Lung (tissue), 12 donors: ENCODE data around the gene KHDC1L. TPM values are rescaled to one million over a fixed set of nuclear protein-coding genes. Genes with fewer than 3 reads are reported as not detected.
"Not testable (repeated sequence)": the region's sequence is repeated elsewhere in the genome, so short reads cannot be mapped to it uniquely, and the experiment has no call there.

Experiments used
- ATAC-seq: fragments of 200-7000 bp; cut with Tn5 transposase; one replicate; pipeline ENCODE4 v1.9.1; 2020; ENCODE audit warnings: moderate number of reproducible peaks; ENCODE audit not compliant: insufficient read depth, low FRiP score
- DNase-seq, 3 donors: peaks; one replicate each; pipeline ENCODE4 v3.0.0-alpha.2; 2013 to 2017
- H3K27ac ChIP-seq, 2 donors: one replicate each; pipeline ENCODE4 v1.5.1; 2013; ENCODE audit warnings: mild to moderate bottlenecking in 2 of 2, moderate library complexity in 2 of 2, control low read depth in 1 of 2, inconsistent platforms in 1 of 2, low read depth in 1 of 2, low read length in 1 of 2
- H3K27me3 ChIP-seq, 3 donors: one replicate each; pipeline ENCODE4 v1.5.1; 2013; ENCODE audit warnings: low read length in 2 of 3; ENCODE audit not compliant: control insufficient read depth in 3 of 3, insufficient read depth in 3 of 3
- H3K36me3 ChIP-seq, 4 donors: one replicate each; pipeline ENCODE4 v1.5.1; 2013; ENCODE audit warnings: low read length in 4 of 4, mild to moderate bottlenecking in 1 of 4, moderate library complexity in 1 of 4; ENCODE audit not compliant: control insufficient read depth in 4 of 4, insufficient read depth in 4 of 4
- H3K4me1 ChIP-seq, 5 donors: one replicate each; pipeline ENCODE4 v1.5.1; 2013; ENCODE audit warnings: low read length in 5 of 5, mild to moderate bottlenecking in 2 of 5, moderate library complexity in 1 of 5; ENCODE audit not compliant: control insufficient read depth in 5 of 5, insufficient read depth in 5 of 5
- H3K4me3 ChIP-seq: one replicate; pipeline ENCODE4 v1.5.1; 2013; ENCODE audit warnings: mild to moderate bottlenecking, control low read depth, moderate library complexity
- H3K9ac ChIP-seq, 2 donors: one replicate each; pipeline ENCODE4 v1.5.1; 2013; ENCODE audit warnings: low read length in 2 of 2, control low read depth in 1 of 2; ENCODE audit not compliant: insufficient read depth in 1 of 2
- H3K9me3 ChIP-seq, 4 donors: one replicate each; pipeline ENCODE4 v1.5.1; 2013; ENCODE audit warnings: low read length in 3 of 4, mild to moderate bottlenecking in 1 of 4, moderate library complexity in 1 of 4; ENCODE audit not compliant: control insufficient read depth in 4 of 4, insufficient read depth in 3 of 4
- WGBS, 2 donors: extraction: QIAGEN DNeasy Blood & Tissue Kit; methylation state at CpG; one replicate each; pipeline ENCODE4 v1.1.7; 2013; 5-methylcytosine and 5-hydroxymethylcytosine counted together
- polyA plus RNA-seq, 2 donors: library from polyadenylated mRNA; stranded (reverse); fragments of 200-250 nt; gene quantifications; one replicate each; pipeline ENCODE4 v1.2.1, GENCODE V29; 2013
- total RNA-seq, 2 donors: library from RNA; depleted of rRNA in 1 of 2; stranded (reverse); fragments of >200 nt in 1 of 2; gene quantifications; one replicate each; pipeline ENCODE4 v1.2.1, GENCODE V29; 2014 to 2021
- TF ChIP-seq, protein P1 (sequence below): IDR thresholded peaks from 2 replicates; pipeline ENCODE4 v1.5.1; 2012; ENCODE audit warnings: mild to moderate bottlenecking; ENCODE audit errors: control extremely low read depth, extremely low read depth
- donor health status: control.
- donor health status: control.
- donor health status: Bipolar disorder and iron deficiency.
- donor health status: healthy.
- donor health status: DM: yes; HTN: yes; CAD: no.

The KHDC1L gene
- total and polyA plus RNA-seq, 4 donors = 0.31 TPM; not detected in 3

DNA sequence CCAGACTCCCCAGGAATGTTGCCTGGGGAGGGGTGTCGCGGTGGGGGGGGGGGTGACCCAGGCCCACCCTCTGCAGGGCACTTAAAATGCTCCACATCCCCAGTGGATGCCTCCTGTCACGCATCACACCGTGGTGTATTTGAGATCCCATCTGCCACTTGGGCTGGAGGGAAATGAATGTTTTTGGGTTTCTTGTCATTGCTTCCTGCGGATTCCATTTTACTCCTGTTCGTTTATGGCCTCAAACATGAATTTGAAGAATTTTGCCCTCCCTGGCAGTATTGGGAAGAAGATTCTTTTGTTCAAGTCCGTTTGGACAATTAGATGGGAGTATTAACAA is 38.2 kb upstream of the KHDC1L start:
- TF ChIP-seq, protein P1, sequence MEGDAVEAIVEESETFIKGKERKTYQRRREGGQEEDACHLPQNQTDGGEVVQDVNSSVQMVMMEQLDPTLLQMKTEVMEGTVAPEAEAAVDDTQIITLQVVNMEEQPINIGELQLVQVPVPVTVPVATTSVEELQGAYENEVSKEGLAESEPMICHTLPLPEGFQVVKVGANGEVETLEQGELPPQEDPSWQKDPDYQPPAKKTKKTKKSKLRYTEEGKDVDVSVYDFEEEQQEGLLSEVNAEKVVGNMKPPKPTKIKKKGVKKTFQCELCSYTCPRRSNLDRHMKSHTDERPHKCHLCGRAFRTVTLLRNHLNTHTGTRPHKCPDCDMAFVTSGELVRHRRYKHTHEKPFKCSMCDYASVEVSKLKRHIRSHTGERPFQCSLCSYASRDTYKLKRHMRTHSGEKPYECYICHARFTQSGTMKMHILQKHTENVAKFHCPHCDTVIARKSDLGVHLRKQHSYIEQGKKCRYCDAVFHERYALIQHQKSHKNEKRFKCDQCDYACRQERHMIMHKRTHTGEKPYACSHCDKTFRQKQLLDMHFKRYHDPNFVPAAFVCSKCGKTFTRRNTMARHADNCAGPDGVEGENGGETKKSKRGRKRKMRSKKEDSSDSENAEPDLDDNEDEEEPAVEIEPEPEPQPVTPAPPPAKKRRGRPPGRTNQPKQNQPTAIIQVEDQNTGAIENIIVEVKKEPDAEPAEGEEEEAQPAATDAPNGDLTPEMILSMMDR = no peak
- no peak for ATAC-seq
- WGBS, 2 donors = 19 to 26% methylated on average over 7 of the region's 7 CpGs

DNA sequence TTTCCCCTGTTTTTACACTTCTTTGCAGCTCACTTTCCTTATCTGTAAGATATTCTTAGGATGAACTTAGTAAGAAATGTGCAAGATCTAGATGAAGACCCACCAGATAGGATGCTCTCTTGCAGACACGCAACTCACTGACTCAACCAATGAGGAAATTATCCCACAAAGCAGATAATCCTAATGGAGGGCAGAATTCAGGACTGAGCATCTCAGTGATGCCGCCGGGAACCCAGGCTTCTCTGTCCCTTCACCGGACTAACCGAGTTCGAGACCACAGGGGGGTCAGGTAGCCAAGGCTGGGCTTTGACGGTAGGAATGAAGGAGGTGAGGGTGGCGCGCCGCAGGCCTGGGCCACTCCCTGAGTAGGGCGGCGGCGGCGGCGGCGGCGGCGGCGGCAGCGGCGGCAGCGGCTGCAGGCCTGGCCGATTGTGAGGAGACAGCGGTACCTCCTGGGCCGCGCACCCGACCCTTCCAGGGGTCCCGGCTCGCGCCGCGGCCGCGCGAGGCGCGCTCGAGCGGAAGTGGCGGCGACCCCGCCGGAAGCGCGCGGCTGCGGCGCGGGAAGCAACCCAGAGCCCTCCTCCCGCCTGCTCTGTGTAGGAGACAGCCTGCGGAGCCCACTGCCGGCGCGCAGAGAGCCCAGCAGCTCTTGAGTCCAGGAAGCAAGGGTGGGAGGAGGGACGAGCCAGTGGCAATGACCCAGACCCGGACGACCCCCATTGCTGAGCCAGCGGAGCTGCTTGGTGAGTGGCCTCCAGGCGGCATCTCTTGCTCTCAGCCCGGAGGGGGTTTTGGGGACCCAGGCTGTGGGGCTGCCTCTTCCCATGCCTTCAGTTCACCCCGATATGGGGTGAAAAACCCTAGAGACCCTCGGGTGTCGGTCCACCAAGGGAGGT is 37.6 kb upstream of the KHDC1L start, which contains the start of gene KHDC1:
Gene KHDC1 (minus strand): TSS at position 526 of the 899 bp plus-strand sequence. CDS start 20,679 bp downstream, outside the sequence.
- 1% methylated on average over 46 to 63 of the region's 63 CpGs for WGBS, 2 donors
- H3K27me3 ChIP-seq = no peaks in the 10 kb centered on the region
- DNase-seq = peak; percentile 78 to 89 (median 81)
- peak within 1 kb of the TSS in 1 of 2 donors; percentile 42 for H3K27ac ChIP-seq
- H3K9ac ChIP-seq = peak within 1 kb of the TSS; percentile 70 to 81
- peak; percentile 83 for ATAC-seq
- H3K4me3 ChIP-seq = peak within 1 kb of the TSS; percentile 66
- H3K9me3 ChIP-seq = no peaks in the 10 kb centered on the region
- peaks cover 0 to 3% (median 1%) of the 10 kb centered on the region in 4 donors for H3K36me3 ChIP-seq
- peaks cover 0 to 20% (median 5%) of the 10 kb centered on the region in 5 donors for H3K4me1 ChIP-seq
- TF ChIP-seq, protein P1 = no peak

More for the DNA sequence above, 38.2 kb upstream of the KHDC1L start:
- Histone ChIP-seq H3K36me3 (peaks cover 0 to 3% (median 1%) of the 10 kb centered on the region in 4 donors), H3K9me3 (no peaks in the 10 kb centered on the region), H3K27ac (no peak overlapping the region), H3K4me1 (peaks cover 0 to 20% (median 5%) of the 10 kb centered on the region in 5 donors), H3K4me3 (peak overlapping the region; percentile 66), H3K9ac (peak overlapping the region; percentile 70 to 77), H3K27me3 (no peaks in the 10 kb centered on the region)
- peak in 2 of 3 donors; percentile 17 to 30 for DNase-seq

DNA sequence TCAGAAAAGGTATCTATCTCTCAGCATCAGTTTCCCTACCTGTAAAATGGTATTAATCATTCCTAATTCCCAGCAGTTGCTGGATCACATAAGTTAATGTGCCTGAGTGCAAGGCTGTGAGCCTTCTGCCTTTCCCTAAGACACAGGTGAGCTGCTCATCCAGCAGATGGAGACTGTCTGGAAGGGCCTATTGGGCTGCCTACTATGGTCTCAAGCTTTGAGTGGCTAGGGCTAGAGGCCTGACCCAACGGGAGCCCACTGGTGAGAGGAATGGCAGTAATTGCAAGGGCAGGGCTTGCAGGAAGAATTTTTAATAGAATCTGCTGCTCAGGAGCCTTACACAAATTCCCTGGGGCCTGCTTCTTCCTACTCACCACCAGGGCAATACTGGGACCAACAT is 33.4 kb upstream of the KHDC1L start:
- TF ChIP-seq, protein P1 = no peak
- Histone ChIP-seq H3K9me3 (no peaks in the 10 kb centered on the region), H3K4me1 (peaks cover 0 to 9% (median 3%) of the 10 kb centered on the region in 5 donors), H3K4me3 (no peak overlapping the region), H3K27ac (no peak overlapping the region), H3K27me3 (no peaks in the 10 kb centered on the region), H3K9ac (no peak overlapping the region), H3K36me3 (no peaks in the 10 kb centered on the region)
- WGBS, 2 donors = 81 to 100% methylated on average over 1 of the region's 1 CpG
- ATAC-seq (no peak), DNase-seq (no peak)

DNA sequence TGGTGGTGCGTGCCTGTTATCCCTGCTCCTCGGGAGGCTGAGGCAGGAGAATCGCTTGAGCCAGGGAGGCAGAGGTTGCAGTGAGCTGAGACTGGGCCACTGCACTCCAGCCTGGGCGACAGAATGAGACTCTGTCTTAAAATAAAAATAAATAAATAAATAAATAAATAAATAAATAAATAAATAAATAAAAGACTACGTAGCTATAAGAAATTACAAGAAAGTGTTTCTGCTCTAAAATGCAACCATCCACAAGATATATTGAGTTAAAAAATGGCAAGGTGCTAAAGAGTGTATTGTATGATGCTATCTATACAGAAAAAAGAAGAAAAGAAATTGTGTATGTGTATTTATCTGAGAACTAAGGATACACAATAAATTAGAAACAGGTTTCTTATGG is 29.0 kb upstream of the KHDC1L start:
- H3K27me3 ChIP-seq, H3K4me1 ChIP-seq, H3K9me3 ChIP-seq, H3K27ac ChIP-seq, DNase-seq, H3K36me3 ChIP-seq, H3K4me3 ChIP-seq, H3K9ac ChIP-seq, ATAC-seq: not testable (repeated sequence)
- WGBS, 2 donors = 96 to 98% methylated on average over 5 of the region's 5 CpGs
